Neural crest cell (in vitro differentiated cells): ENCODE data around the gene ELMO1. TPM values are rescaled to one million over a fixed set of nuclear protein-coding genes. Genes with fewer than 3 reads are reported as not detected.

ENCODE experiments used
- DNase-seq: peaks from one replicate; pipeline ENCODE4 v3.0.0; 2021; ENCODE audit warnings: low read depth, mixed read lengths, low spot score
- H3K27ac Mint-ChIP-seq: one replicate; pipeline ENCODE4 v1.8.0; 2021; ENCODE audit warnings: mild to moderate bottlenecking, mixed read lengths; ENCODE audit not compliant: unreplicated experiment
- H3K27me3 Mint-ChIP-seq: 2 replicates; pipeline ENCODE4 v1.8.0; 2021; ENCODE audit warnings: low read depth, mild to moderate bottlenecking, mixed read lengths
- H3K36me3 Mint-ChIP-seq: 2 replicates; pipeline ENCODE4 v1.8.0; 2021; ENCODE audit warnings: low read depth, mild to moderate bottlenecking, mixed read lengths
- H3K4me1 Mint-ChIP-seq: 2 replicates; pipeline ENCODE4 v1.8.0; 2021; ENCODE audit warnings: mixed read lengths
- H3K4me3 Mint-ChIP-seq: one replicate; pipeline ENCODE4 v1.8.0; 2021; ENCODE audit warnings: mild to moderate bottlenecking, mixed read lengths
- H3K9me3 Mint-ChIP-seq: 2 replicates; pipeline ENCODE4 v1.8.0; 2021; ENCODE audit warnings: mixed read lengths
- total RNA-seq: library from RNA; stranded (reverse); gene quantifications from 2 replicates; pipeline ENCODE4 v1.2.1, GENCODE V29; 2021
- TF ChIP-seq, protein P1 (sequence below): fragments of 200-600 bp; sonication (generic); conservative IDR thresholded peaks from 2 replicates; pipeline ENCODE4 v1.5.0; 2021; ENCODE audit warnings: antibody characterized with exemption, mild to moderate bottlenecking

Gene ELMO1
- total RNA-seq, 1 donor from 2014 or later = 7.4 TPM

DNA sequence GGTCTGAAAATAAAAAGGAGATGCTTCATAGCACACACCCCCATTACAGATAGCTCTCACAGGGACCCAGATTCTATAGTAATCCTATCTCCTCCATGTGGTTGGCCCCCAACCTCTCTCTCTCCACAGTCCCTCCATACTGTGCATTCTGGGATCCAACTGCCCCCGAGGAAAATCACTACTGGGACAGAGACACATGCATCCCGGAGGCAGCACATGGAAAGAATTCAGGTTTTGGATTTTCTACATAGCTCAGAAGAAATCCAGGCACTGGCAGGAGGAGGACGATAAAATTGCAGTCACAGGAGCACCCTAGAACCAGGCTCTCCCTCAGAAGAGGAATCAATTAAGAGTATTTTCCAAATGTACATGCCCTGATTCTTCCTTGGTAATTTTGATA is 239.5 kb downstream of the ELMO1 start:
- Mint-ChIP-seq H3K9me3 (no peaks in the 10 kb centered on the region), H3K4me1 (peaks cover 5% of the 10 kb centered on the region), H3K36me3 (no peaks in the 10 kb centered on the region), H3K27ac (no peak overlapping the region), H3K27me3 (no peaks in the 10 kb centered on the region), H3K4me3 (no peak overlapping the region)
- TF ChIP-seq, protein P1, sequence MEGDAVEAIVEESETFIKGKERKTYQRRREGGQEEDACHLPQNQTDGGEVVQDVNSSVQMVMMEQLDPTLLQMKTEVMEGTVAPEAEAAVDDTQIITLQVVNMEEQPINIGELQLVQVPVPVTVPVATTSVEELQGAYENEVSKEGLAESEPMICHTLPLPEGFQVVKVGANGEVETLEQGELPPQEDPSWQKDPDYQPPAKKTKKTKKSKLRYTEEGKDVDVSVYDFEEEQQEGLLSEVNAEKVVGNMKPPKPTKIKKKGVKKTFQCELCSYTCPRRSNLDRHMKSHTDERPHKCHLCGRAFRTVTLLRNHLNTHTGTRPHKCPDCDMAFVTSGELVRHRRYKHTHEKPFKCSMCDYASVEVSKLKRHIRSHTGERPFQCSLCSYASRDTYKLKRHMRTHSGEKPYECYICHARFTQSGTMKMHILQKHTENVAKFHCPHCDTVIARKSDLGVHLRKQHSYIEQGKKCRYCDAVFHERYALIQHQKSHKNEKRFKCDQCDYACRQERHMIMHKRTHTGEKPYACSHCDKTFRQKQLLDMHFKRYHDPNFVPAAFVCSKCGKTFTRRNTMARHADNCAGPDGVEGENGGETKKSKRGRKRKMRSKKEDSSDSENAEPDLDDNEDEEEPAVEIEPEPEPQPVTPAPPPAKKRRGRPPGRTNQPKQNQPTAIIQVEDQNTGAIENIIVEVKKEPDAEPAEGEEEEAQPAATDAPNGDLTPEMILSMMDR = no peak
- no peak for DNase-seq

- peak; percentile 23 for DNase-seq
These were observed 240.1 kb downstream of the ELMO1 start for GRCh38 chr7:37208528-37208927.

GRCh38 chr7:37206192-37206591 is 242.5 kb downstream of the ELMO1 start:
- TF ChIP-seq, protein P1 = no peak
- no peaks in the 10 kb centered on the region for H3K4me1 Mint-ChIP-seq
- H3K27ac Mint-ChIP-seq = no peak overlapping the region
- no peak for DNase-seq
- H3K27me3 Mint-ChIP-seq = no peaks in the 10 kb centered on the region
- no peak overlapping the region for H3K4me3 Mint-ChIP-seq
- no peaks in the 10 kb centered on the region for H3K36me3 Mint-ChIP-seq
- H3K9me3 Mint-ChIP-seq = no peaks in the 10 kb centered on the region

More at GRCh38 chr7:37208528-37208927, 240.1 kb downstream of the ELMO1 start:
- H3K36me3 Mint-ChIP-seq = no peaks in the 10 kb centered on the region
- no peak overlapping the region for H3K27ac Mint-ChIP-seq
- TF ChIP-seq, protein P1 = peak; percentile 68
- H3K27me3 Mint-ChIP-seq = no peaks in the 10 kb centered on the region
- H3K4me3 Mint-ChIP-seq = no peak overlapping the region
- no peaks in the 10 kb centered on the region for H3K9me3 Mint-ChIP-seq
- peaks cover 5% of the 10 kb centered on the region for H3K4me1 Mint-ChIP-seq

GRCh38 chr7:37205451-37205850 is 243.2 kb downstream of the ELMO1 start:
- TF ChIP-seq, protein P1 = no peak
- H3K36me3 Mint-ChIP-seq = no peaks in the 10 kb centered on the region
- H3K27ac Mint-ChIP-seq = no peak overlapping the region
- no peak overlapping the region for H3K4me3 Mint-ChIP-seq
- H3K4me1 Mint-ChIP-seq = no peaks in the 10 kb centered on the region
- no peak for DNase-seq
- H3K9me3 Mint-ChIP-seq = no peaks in the 10 kb centered on the region
- no peaks in the 10 kb centered on the region for H3K27me3 Mint-ChIP-seq

DNA sequence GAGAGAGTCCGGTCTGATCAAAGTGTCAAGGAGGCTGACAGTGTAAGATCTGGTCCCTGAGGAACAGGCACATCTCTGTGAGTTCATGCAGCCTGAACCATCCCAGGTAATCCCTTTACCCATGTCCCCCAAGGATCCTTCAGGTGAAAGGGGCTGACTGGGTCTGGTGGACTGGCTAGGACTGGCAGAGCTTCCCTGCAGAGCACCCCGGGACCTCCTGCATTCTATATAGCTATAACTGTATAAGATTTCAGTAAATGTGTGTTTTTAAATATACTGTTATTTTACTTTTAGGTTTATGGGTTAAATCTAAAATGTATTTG is 246.8 kb downstream of the ELMO1 start:
- Mint-ChIP-seq H3K4me1 (peaks cover 6% of the 10 kb centered on the region), H3K27ac (no peak overlapping the region), H3K36me3 (no peaks in the 10 kb centered on the region), H3K9me3 (no peaks in the 10 kb centered on the region), H3K27me3 (no peaks in the 10 kb centered on the region), H3K4me3 (no peak overlapping the region)
- TF ChIP-seq, protein P1 = peak; percentile 12
- DNase-seq = no peak
